Liver (tissue), 9 donors: ENCODE data around the gene SLF1. TPM values are rescaled to one million over a fixed set of nuclear protein-coding genes. Genes with fewer than 3 reads are reported as not detected.

Experiments
- DNase-seq: peaks from one replicate; pipeline ENCODE4 v3.0.0-alpha.2; 2017; ENCODE audit warnings: low spot score
- H3K27ac ChIP-seq, 2 donors: one replicate each; pipeline ENCODE4 v1.7.0; 2013; ENCODE audit warnings: inconsistent platforms in 2 of 2, low read length in 2 of 2, control low read depth in 1 of 2, low read depth in 1 of 2, mild to moderate bottlenecking in 1 of 2
- H3K27me3 ChIP-seq, 4 donors: one replicate each; pipeline versions ENCODE4 v1.6.1 to v1.7.0; 2013; ENCODE audit warnings: low read length in 3 of 4, inconsistent platforms in 1 of 4, mild to moderate bottlenecking in 1 of 4, moderate library complexity in 1 of 4; ENCODE audit not compliant: control insufficient read depth in 4 of 4, insufficient read depth in 4 of 4
- H3K36me3 ChIP-seq, 4 donors: one replicate each; pipeline versions ENCODE4 v1.6.1 to v1.7.0; 2013; ENCODE audit warnings: low read length in 3 of 4, mild to moderate bottlenecking in 3 of 4, low read depth in 1 of 4, moderate library complexity in 1 of 4; ENCODE audit not compliant: control insufficient read depth in 4 of 4, insufficient read depth in 3 of 4
- H3K4me1 ChIP-seq, 4 donors: one replicate each; pipeline versions ENCODE4 v1.6.1 to v1.7.0; 2013; ENCODE audit warnings: low read length in 3 of 4, mild to moderate bottlenecking in 3 of 4, moderate library complexity in 1 of 4; ENCODE audit not compliant: control insufficient read depth in 4 of 4, insufficient read depth in 4 of 4
- H3K4me3 ChIP-seq, 3 donors: one replicate each; pipeline versions ENCODE4 v1.6.1 to v1.7.0; 2013; ENCODE audit warnings: low read length in 3 of 3, control low read depth in 1 of 3, low read depth in 1 of 3, mild to moderate bottlenecking in 1 of 3
- H3K9ac ChIP-seq, 2 donors: one replicate each; pipeline ENCODE4 v1.7.0; 2013; ENCODE audit warnings: low read length in 2 of 2, mild to moderate bottlenecking in 2 of 2, moderate library complexity in 2 of 2, control low read depth in 1 of 2, low read depth in 1 of 2
- H3K9me3 ChIP-seq, 4 donors: one replicate each; pipeline versions ENCODE4 v1.6.1 to v1.7.0; 2013; ENCODE audit warnings: low read length in 3 of 4; ENCODE audit not compliant: control insufficient read depth in 4 of 4
- EGR1 ChIP-seq, 2 donors: IDR thresholded peaks; 2 replicates each; pipeline ENCODE4 v1.6.1; 2016 to 2018; ENCODE audit warnings: antibody characterized with exemption in 2 of 2, low read depth in 2 of 2
- FOXA1 ChIP-seq: IDR thresholded peaks from 2 replicates; pipeline ENCODE4 v1.6.1; 2016; ENCODE audit warnings: antibody characterized with exemption
- FOXA2 ChIP-seq: IDR thresholded peaks from 2 replicates; pipeline ENCODE4 v1.6.1; 2016; ENCODE audit warnings: antibody characterized with exemption
- GABPA ChIP-seq, 2 donors: IDR thresholded peaks in 1 of 2; conservative IDR thresholded peaks in 1 of 2; 2 replicates each; pipeline ENCODE4 v1.6.1; 2016; ENCODE audit warnings: antibody characterized with exemption in 2 of 2, mild to moderate bottlenecking in 1 of 2, moderate library complexity in 1 of 2
- HNF4A ChIP-seq, 2 donors: conservative IDR thresholded peaks; 2 replicates each; pipeline ENCODE4 v1.6.1; 2016; ENCODE audit warnings: antibody characterized with exemption in 2 of 2, mild to moderate bottlenecking in 2 of 2
- HNF4G ChIP-seq: IDR thresholded peaks from 2 replicates; pipeline ENCODE4 v1.6.1; 2016; ENCODE audit warnings: antibody characterized with exemption
- JUND ChIP-seq, 2 donors: IDR thresholded peaks; 2 replicates each; pipeline ENCODE4 v1.6.1; 2016; ENCODE audit warnings: antibody characterized with exemption in 2 of 2
- NR2F2 ChIP-seq: IDR thresholded peaks from 2 replicates; pipeline ENCODE4 v1.6.1; 2016; ENCODE audit warnings: antibody characterized with exemption
- RAD21 ChIP-seq, 2 donors: IDR thresholded peaks; 2 replicates each; pipeline ENCODE4 v1.6.1; 2016; ENCODE audit warnings: antibody characterized with exemption in 2 of 2, mild to moderate bottlenecking in 2 of 2
- RXRA ChIP-seq, 2 donors: IDR thresholded peaks; 2 replicates each; pipeline ENCODE4 v1.6.1; 2017 to 2018; ENCODE audit warnings: antibody characterized with exemption in 2 of 2, mild to moderate bottlenecking in 1 of 2
- SP1 ChIP-seq: IDR thresholded peaks from 2 replicates; pipeline ENCODE4 v1.6.1; 2018; ENCODE audit warnings: antibody characterized with exemption, mild to moderate bottlenecking
- TAF1 ChIP-seq: conservative IDR thresholded peaks from 2 replicates; pipeline ENCODE4 v1.6.1; 2016; ENCODE audit warnings: antibody characterized with exemption, mild to moderate bottlenecking
- YY1 ChIP-seq: IDR thresholded peaks from 2 replicates; pipeline ENCODE4 v1.6.1; 2016; ENCODE audit warnings: antibody characterized with exemption, mild to moderate bottlenecking
- WGBS: extraction: QIAGEN DNeasy Blood & Tissue Kit; methylation state at CpG from one replicate; pipeline ENCODE4 v1.1.7; 2013; 5-methylcytosine and 5-hydroxymethylcytosine counted together
- polyA plus RNA-seq, 2 donors: library from polyadenylated mRNA; stranded (reverse) in 1 of 2; unstranded in 1 of 2; fragments of 200-250 nt in 1 of 2; fragments of >200 nt in 1 of 2; fragmentation: Nextera tagmentation in 1 of 2; extraction: Ambion mirVana in 1 of 2; gene quantifications; one replicate each; pipeline versions ENCODE4 v1.2.1 to v1.2.3, GENCODE V29; 2013 to 2015
- total RNA-seq, 2 donors: library from RNA; depleted of rRNA; stranded (reverse); fragments of >200 nt; gene quantifications; one replicate each; pipeline ENCODE4 v1.2.3, GENCODE V29; 2014
- TF ChIP-seq, protein P1 (sequence below): fragments of 150-350 bp; IDR thresholded peaks from 2 replicates; pipeline ENCODE4 v1.5.1; 2017; ENCODE audit warnings: improper control_type of control experiment, low read depth, low read length; ENCODE audit not compliant: missing input control
- TF ChIP-seq, protein P2 (sequence below): IDR thresholded peaks from 2 replicates; pipeline ENCODE4 v1.6.1; 2016; ENCODE audit warnings: antibody characterized with exemption, mild to moderate bottlenecking
- TF ChIP-seq, protein P3 (sequence below): IDR thresholded peaks from 2 replicates; pipeline ENCODE4 v1.6.1; 2016; ENCODE audit warnings: antibody characterized with exemption
- TF ChIP-seq, protein P4 (sequence below): IDR thresholded peaks from 2 replicates; pipeline ENCODE4 v1.6.1; 2016; ENCODE audit warnings: antibody characterized with exemption
- TF ChIP-seq, protein P5 (sequence below): IDR thresholded peaks from 2 replicates; pipeline ENCODE4 v1.6.1; 2016; ENCODE audit warnings: antibody characterized with exemption
- donor health status: healthy.
- donor health status: healthy.
- donor health status: healthy.
- donor health status: healthy.
- donor health status: healthy.

Gene SLF1
- total and polyA plus RNA-seq, 4 donors = 0.63 to 6.3 (median 2.6) TPM

DNA sequence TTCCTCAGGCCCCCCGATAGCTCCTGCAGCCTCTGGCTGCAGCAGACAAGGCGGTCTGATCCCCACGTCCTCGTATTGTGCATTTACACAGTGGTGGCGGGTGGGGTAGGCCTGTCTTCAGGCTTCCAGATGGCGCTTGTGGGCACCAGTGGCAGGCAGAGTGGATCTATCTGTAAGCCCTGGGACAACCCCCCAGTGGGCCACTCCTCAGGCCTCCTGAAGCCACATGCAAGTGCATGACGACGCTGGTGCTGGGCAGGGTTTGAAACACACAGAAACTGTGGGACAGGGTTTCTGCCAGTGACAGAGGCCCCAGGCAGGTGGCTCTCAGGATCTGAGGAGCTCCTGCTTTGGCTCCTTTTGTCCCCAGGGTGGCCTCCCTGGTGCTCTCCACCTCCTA lies 42.0 kb downstream of the SLF1 start:
- no peaks in the 10 kb centered on the region for H3K36me3 ChIP-seq

DNA sequence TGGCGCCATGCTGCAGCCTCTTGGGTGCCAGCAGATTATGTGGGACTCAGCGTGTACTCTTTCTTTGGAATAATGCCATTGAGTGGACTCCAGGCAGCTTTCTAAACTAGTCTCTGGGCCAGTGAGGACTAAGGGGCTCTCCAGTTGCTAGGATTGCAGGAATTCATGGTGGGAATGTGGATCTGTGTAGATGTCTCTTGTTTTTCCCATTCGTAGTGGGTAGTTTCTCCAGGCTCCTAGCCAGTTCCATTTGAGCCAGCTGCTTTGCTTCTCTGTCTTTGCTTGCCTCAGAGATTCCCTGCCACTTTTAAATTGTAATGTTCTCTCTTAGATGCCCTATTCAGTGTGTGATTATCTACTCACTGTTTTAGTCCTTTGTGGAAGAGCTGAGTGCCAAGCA lies 42.6 kb downstream of the SLF1 start:
- Histone ChIP-seq H3K9ac (no peak overlapping the region), H3K27me3 (no peaks in the 10 kb centered on the region), H3K9me3 (no peaks in the 10 kb centered on the region), H3K36me3 (no peaks in the 10 kb centered on the region), H3K27ac (no peak overlapping the region), H3K4me3 (no peak overlapping the region), H3K4me1 (no peaks in the 10 kb centered on the region)
- no peak for DNase-seq
- TF ChIP-seq EGR1 (IDR thresholded peaks at IDR 0.05; ENCODE audit: low read depth in 2 of 2) (no peak), TAF1 (no peak), GABPA (IDR thresholded peaks at IDR 0.05 in 1 of 2, conservative IDR thresholded peaks at IDR 0.05 in 1 of 2) (no peak), HNF4G (no peak), HNF4A (conservative IDR thresholded peaks at IDR 0.05) (no peak), RXRA (IDR thresholded peaks at IDR 0.05) (no peak), SP1 (no peak), JUND (IDR thresholded peaks at IDR 0.05) (no peak), RAD21 (IDR thresholded peaks at IDR 0.05) (no peak), YY1 (no peak), NR2F2 (no peak), FOXA2 (no peak), FOXA1 (no peak)
- TF ChIP-seq, protein P1, sequence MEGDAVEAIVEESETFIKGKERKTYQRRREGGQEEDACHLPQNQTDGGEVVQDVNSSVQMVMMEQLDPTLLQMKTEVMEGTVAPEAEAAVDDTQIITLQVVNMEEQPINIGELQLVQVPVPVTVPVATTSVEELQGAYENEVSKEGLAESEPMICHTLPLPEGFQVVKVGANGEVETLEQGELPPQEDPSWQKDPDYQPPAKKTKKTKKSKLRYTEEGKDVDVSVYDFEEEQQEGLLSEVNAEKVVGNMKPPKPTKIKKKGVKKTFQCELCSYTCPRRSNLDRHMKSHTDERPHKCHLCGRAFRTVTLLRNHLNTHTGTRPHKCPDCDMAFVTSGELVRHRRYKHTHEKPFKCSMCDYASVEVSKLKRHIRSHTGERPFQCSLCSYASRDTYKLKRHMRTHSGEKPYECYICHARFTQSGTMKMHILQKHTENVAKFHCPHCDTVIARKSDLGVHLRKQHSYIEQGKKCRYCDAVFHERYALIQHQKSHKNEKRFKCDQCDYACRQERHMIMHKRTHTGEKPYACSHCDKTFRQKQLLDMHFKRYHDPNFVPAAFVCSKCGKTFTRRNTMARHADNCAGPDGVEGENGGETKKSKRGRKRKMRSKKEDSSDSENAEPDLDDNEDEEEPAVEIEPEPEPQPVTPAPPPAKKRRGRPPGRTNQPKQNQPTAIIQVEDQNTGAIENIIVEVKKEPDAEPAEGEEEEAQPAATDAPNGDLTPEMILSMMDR = no peak
- TF ChIP-seq, protein P2, sequence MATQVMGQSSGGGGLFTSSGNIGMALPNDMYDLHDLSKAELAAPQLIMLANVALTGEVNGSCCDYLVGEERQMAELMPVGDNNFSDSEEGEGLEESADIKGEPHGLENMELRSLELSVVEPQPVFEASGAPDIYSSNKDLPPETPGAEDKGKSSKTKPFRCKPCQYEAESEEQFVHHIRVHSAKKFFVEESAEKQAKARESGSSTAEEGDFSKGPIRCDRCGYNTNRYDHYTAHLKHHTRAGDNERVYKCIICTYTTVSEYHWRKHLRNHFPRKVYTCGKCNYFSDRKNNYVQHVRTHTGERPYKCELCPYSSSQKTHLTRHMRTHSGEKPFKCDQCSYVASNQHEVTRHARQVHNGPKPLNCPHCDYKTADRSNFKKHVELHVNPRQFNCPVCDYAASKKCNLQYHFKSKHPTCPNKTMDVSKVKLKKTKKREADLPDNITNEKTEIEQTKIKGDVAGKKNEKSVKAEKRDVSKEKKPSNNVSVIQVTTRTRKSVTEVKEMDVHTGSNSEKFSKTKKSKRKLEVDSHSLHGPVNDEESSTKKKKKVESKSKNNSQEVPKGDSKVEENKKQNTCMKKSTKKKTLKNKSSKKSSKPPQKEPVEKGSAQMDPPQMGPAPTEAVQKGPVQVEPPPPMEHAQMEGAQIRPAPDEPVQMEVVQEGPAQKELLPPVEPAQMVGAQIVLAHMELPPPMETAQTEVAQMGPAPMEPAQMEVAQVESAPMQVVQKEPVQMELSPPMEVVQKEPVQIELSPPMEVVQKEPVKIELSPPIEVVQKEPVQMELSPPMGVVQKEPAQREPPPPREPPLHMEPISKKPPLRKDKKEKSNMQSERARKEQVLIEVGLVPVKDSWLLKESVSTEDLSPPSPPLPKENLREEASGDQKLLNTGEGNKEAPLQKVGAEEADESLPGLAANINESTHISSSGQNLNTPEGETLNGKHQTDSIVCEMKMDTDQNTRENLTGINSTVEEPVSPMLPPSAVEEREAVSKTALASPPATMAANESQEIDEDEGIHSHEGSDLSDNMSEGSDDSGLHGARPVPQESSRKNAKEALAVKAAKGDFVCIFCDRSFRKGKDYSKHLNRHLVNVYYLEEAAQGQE = no peak
- TF ChIP-seq, protein P3, sequence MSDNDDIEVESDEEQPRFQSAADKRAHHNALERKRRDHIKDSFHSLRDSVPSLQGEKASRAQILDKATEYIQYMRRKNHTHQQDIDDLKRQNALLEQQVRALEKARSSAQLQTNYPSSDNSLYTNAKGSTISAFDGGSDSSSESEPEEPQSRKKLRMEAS = no peak
- TF ChIP-seq, protein P4, sequence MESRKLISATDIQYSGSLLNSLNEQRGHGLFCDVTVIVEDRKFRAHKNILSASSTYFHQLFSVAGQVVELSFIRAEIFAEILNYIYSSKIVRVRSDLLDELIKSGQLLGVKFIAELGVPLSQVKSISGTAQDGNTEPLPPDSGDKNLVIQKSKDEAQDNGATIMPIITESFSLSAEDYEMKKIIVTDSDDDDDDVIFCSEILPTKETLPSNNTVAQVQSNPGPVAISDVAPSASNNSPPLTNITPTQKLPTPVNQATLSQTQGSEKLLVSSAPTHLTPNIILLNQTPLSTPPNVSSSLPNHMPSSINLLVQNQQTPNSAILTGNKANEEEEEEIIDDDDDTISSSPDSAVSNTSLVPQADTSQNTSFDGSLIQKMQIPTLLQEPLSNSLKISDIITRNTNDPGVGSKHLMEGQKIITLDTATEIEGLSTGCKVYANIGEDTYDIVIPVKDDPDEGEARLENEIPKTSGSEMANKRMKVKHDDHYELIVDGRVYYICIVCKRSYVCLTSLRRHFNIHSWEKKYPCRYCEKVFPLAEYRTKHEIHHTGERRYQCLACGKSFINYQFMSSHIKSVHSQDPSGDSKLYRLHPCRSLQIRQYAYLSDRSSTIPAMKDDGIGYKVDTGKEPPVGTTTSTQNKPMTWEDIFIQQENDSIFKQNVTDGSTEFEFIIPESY = no peak
- TF ChIP-seq, protein P5, sequence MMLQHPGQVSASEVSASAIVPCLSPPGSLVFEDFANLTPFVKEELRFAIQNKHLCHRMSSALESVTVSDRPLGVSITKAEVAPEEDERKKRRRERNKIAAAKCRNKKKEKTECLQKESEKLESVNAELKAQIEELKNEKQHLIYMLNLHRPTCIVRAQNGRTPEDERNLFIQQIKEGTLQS = no peak
- 98% methylated on average over 3 of the region's 3 CpGs for WGBS

More for the DNA sequence above, 42.0 kb downstream of the SLF1 start:
- WGBS = 98% methylated on average over 8 of the region's 8 CpGs
- TF ChIP-seq NR2F2 (no peak), RAD21 (IDR thresholded peaks at IDR 0.05) (no peak), FOXA2 (no peak), HNF4G (no peak), RXRA (IDR thresholded peaks at IDR 0.05) (no peak), YY1 (no peak)
- Histone ChIP-seq H3K27me3 (no peaks in the 10 kb centered on the region), H3K9ac (no peak overlapping the region), H3K4me1 (no peaks in the 10 kb centered on the region), H3K27ac (no peak overlapping the region), H3K4me3 (no peak overlapping the region), H3K9me3 (no peaks in the 10 kb centered on the region)
- no peak for DNase-seq
